ENCODE results near the gene MRM2. TPM values are rescaled to one million over a fixed set of nuclear protein-coding genes. Genes with fewer than 3 reads are reported as not detected.
A peak's percentile ranks its signal among the peaks of the same experiment; 100 is the strongest.

Gene MRM2
- total and polyA plus RNA-seq, 2 donors from 2014 or later, result 25.6 TPM

DNA sequence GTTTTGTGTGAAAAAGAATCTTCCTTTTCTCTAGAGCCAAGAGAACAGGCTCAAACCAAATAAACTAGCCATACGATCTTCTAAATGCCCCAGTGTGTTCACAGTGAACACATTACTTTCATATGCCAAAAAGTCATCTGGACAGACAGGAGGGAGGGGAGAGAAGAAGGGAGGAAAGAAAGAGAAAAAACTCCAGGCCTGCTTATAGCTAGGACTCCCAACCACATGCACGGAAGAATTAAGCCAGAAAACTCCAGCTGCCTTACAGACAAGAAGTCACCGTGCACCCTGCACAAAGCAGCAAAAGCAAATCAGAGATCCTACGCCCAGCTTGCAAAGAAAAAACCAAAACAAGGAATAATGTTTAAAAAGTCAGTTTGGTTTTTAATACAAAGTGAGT lies 37.9 kb upstream of the MRM2 start:
- peak overlapping the region in 1 of 3 donors; percentile 8 for H3K9ac ChIP-seq (ENCODE audit: low read length in 3 of 3)
- no peaks in the 10 kb centered on the region for H3K27me3 ChIP-seq (ENCODE audit: control insufficient read depth, insufficient read depth, low read length)
- DNase-seq (peak in 2 of 5 donors; percentile 19 to 60), FAIRE-seq (no peak)
- no peaks in the 10 kb centered on the region for H3K36me3 ChIP-seq (ENCODE audit: control insufficient read depth in 2 of 3, insufficient read depth in 3 of 3, low read length in 3 of 3)
- peak overlapping the region in 1 of 3 donors; percentile 12 for H3K4me3 ChIP-seq (ENCODE audit: low read length in 3 of 3)
- H3K9me3 ChIP-seq (ENCODE audit: control insufficient read depth in 2 of 3, insufficient read depth in 1 of 3, low read length in 3 of 3), result no peaks in the 10 kb centered on the region
- intact Hi-C loops (cut with DNase I), result no loop called here
- peak overlapping the region in 1 of 2 donors; percentile 20 for H3K27ac ChIP-seq (ENCODE audit: low read depth in 2 of 2, low read length in 2 of 2)
- TF ChIP-seq, protein P1, sequence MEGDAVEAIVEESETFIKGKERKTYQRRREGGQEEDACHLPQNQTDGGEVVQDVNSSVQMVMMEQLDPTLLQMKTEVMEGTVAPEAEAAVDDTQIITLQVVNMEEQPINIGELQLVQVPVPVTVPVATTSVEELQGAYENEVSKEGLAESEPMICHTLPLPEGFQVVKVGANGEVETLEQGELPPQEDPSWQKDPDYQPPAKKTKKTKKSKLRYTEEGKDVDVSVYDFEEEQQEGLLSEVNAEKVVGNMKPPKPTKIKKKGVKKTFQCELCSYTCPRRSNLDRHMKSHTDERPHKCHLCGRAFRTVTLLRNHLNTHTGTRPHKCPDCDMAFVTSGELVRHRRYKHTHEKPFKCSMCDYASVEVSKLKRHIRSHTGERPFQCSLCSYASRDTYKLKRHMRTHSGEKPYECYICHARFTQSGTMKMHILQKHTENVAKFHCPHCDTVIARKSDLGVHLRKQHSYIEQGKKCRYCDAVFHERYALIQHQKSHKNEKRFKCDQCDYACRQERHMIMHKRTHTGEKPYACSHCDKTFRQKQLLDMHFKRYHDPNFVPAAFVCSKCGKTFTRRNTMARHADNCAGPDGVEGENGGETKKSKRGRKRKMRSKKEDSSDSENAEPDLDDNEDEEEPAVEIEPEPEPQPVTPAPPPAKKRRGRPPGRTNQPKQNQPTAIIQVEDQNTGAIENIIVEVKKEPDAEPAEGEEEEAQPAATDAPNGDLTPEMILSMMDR (IDR thresholded peaks at IDR 0.05; ENCODE audit: borderline replicate concordance, extremely low read depth, insufficient read depth), result no peak
- H3K4me1 ChIP-seq (ENCODE audit: control insufficient read depth in 2 of 3, insufficient read depth in 2 of 3, low read depth in 1 of 3, low read length in 3 of 3), result peaks cover 0 to 14% (median 6%) of the 10 kb centered on the region in 3 donors

DNA sequence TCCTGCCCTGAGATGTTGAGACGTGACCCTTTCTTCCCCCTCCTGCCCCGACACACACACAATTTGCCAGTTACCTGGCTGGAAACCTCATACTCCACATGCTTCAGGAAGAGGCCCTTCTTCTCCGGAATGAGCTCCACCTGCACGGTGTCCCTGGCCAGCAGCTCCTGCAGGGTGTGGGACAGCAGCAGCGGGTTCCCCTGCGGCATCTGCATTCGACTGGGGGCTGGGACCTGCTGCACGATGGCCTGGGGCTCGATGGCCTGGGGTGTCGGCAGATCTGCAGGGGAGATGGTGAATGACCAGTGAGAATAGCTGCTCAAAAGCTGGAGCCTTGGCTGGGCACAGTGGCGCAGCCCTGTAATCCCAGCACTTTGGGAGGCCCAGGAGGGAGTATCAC lies 36.0 kb upstream of the MRM2 start:
- Histone ChIP-seq H3K9ac (ENCODE audit: low read length in 3 of 3) (no peak overlapping the region), H3K4me3 (ENCODE audit: low read length in 3 of 3) (no peak overlapping the region), H3K27me3 (ENCODE audit: control insufficient read depth, insufficient read depth, low read length) (no peaks in the 10 kb centered on the region), H3K36me3 (ENCODE audit: control insufficient read depth in 2 of 3, insufficient read depth in 3 of 3, low read length in 3 of 3) (peaks cover 0 to 4% (median 0%) of the 10 kb centered on the region in 3 donors), H3K27ac (ENCODE audit: low read depth in 2 of 2, low read length in 2 of 2) (no peak overlapping the region), H3K9me3 (ENCODE audit: control insufficient read depth in 2 of 3, insufficient read depth in 1 of 3, low read length in 3 of 3) (no peaks in the 10 kb centered on the region), H3K4me1 (ENCODE audit: control insufficient read depth in 2 of 3, insufficient read depth in 2 of 3, low read depth in 1 of 3, low read length in 3 of 3) (peaks cover 0 to 14% (median 3%) of the 10 kb centered on the region in 3 donors)
- DNase-seq, result peak in 1 of 5 donors; percentile 65
- intact Hi-C loops (cut with DNase I), result no loop called here
- TF ChIP-seq, protein P1 (IDR thresholded peaks at IDR 0.05; ENCODE audit: borderline replicate concordance, extremely low read depth, insufficient read depth), result no peak
- no peak for FAIRE-seq

DNA sequence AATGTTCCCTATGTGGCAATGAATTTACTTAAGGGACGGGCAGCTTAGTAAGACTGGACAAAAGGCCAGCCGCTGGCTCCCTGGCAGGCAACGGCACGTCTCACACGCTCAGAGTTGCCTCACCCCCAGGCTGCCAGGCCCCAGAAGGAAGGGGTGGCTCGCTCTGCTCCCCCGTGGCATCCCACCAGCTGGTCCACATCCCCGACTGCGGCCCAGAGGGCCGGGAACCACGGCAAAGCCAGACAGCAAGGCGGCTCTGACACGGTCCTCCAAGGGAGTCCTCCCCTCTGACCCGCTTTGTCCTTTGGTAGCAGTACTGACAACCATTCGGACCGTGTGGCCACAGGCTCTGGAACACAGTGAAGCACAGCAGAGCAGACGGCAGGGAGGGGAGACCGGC lies 34.1 kb upstream of the MRM2 start:
- Histone ChIP-seq H3K36me3 (ENCODE audit: control insufficient read depth in 2 of 3, insufficient read depth in 3 of 3, low read length in 3 of 3) (peaks cover 0 to 7% (median 4%) of the 10 kb centered on the region in 3 donors), H3K27me3 (ENCODE audit: control insufficient read depth, insufficient read depth, low read length) (no peaks in the 10 kb centered on the region), H3K4me1 (ENCODE audit: control insufficient read depth in 2 of 3, insufficient read depth in 2 of 3, low read depth in 1 of 3, low read length in 3 of 3) (peaks cover 0 to 4% (median 0%) of the 10 kb centered on the region in 3 donors), H3K9me3 (ENCODE audit: control insufficient read depth in 2 of 3, insufficient read depth in 1 of 3, low read length in 3 of 3) (no peaks in the 10 kb centered on the region), H3K9ac (ENCODE audit: low read length in 3 of 3) (no peak overlapping the region), H3K27ac (ENCODE audit: low read depth in 2 of 2, low read length in 2 of 2) (no peak overlapping the region), H3K4me3 (ENCODE audit: low read length in 3 of 3) (no peak overlapping the region)
- DNase-seq (peak in 1 of 5 donors; percentile 59), FAIRE-seq (no peak)
- intact Hi-C loops (cut with DNase I), result no loop called here
- TF ChIP-seq, protein P1 (IDR thresholded peaks at IDR 0.05; ENCODE audit: borderline replicate concordance, extremely low read depth, insufficient read depth), result no peak

DNA sequence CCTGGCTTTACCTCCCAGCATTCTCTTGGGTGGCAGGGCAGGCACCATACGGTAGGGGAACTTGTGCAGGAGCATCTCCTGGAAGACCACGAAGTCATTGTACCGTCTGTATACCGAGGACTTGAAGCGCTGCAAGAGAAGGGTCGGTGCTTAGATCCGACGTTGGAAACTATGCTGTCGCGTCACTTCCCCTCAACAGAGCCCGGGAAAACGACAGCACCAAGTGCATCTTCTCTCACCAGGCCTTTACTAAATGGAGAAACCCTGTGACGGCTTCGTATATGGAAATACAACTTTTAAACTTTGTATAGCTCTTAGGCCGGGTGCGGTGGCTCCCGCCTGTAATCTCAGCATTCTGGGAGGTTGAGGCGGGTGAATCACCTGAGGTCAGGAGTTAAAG lies 33.1 kb upstream of the MRM2 start:
- intact Hi-C loops (cut with DNase I), result no loop called here
- no peak for DNase-seq
- Histone ChIP-seq H3K4me3 (ENCODE audit: low read length in 3 of 3) (no peak overlapping the region), H3K27ac (ENCODE audit: low read depth in 2 of 2, low read length in 2 of 2) (no peak overlapping the region), H3K4me1 (ENCODE audit: control insufficient read depth in 2 of 3, insufficient read depth in 2 of 3, low read depth in 1 of 3, low read length in 3 of 3) (peaks cover 0 to 4% (median 0%) of the 10 kb centered on the region in 3 donors), H3K27me3 (ENCODE audit: control insufficient read depth, insufficient read depth, low read length) (no peaks in the 10 kb centered on the region), H3K9me3 (ENCODE audit: control insufficient read depth in 2 of 3, insufficient read depth in 1 of 3, low read length in 3 of 3) (no peaks in the 10 kb centered on the region), H3K36me3 (ENCODE audit: control insufficient read depth in 2 of 3, insufficient read depth in 3 of 3, low read length in 3 of 3) (peaks cover 0 to 11% (median 8%) of the 10 kb centered on the region in 3 donors), H3K9ac (ENCODE audit: low read length in 3 of 3) (no peak overlapping the region)
- FAIRE-seq, result no peak
- TF ChIP-seq, protein P1 (IDR thresholded peaks at IDR 0.05; ENCODE audit: borderline replicate concordance, extremely low read depth, insufficient read depth), result no peak
